G401 (cell line): Measurements from ENCODE around the gene MED9. TPM values are rescaled to one million over a fixed set of nuclear protein-coding genes. Genes with fewer than 3 reads are reported as not detected.
A peak's percentile ranks its signal among the peaks of the same experiment; 100 is the strongest.
"Not testable (repeated sequence)": the region's sequence is repeated elsewhere in the genome, so short reads cannot be mapped to it uniquely, and the experiment has no call there.

Source experiments
- DNase-seq: peaks from one replicate; pipeline ENCODE4 v3.0.0-alpha.2; 2015; ENCODE audit warnings: low spot score
- in situ Hi-C: cut with HindIII; loops from 2 replicates; pipeline ENCODE4 v1.10.0; 2016; ENCODE audit warnings: low sequenced_read_pairs, mixed read lengths
- total RNA-seq: library from RNA; depleted of rRNA; stranded (reverse); fragments of >200 nt; shearing (Covaris generic); gene quantifications from 2 replicates; pipeline ENCODE4 v1.2.3, GENCODE V29; 2014

Gene MED9
- total RNA-seq, 1 experiment from 2014 or later: 21.1 TPM

DNA sequence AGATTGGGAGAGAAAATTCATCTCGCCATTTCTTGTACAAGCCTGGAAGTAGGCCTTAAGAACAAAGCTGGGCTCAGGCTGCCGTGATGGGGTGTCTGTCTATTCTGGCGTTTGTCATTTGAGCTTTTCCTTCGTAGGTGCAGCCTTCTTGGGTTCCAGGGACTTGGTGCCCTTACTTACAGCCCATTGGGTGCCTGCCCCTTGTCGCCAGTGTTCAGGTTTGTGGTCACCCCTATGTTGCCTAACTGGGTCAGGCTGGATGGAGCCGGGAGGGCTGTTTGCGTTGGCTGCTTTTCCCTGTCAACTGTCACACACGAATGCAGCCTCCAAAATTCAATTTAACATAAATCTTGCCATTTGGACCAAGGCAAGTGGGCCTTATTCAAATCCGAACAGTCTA is 23.7 kb upstream of the MED9 start:
- in situ Hi-C loops: no loop called here
- no peak for DNase-seq

DNA sequence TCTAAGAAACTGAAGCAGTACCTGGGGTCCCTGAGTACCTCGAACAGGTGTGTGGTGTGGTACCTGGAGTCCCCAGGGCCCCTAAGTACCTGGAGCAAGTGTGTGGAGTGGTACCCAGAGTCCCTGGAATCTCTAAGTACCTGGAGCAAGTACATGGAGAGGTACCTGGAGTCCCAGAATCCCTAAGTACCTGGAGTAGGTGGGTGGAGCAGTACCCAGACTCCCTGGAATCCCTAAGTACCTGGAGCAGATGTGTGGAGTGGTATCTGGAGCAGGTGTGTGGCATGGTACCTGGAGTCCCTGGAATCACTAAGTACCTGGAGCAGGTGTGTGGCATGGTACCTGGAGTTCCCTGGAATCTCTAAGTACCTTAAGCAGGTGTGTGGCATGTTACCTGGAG is 22.5 kb upstream of the MED9 start:
- in situ Hi-C loops: no loop called here
- no peak for DNase-seq

DNA sequence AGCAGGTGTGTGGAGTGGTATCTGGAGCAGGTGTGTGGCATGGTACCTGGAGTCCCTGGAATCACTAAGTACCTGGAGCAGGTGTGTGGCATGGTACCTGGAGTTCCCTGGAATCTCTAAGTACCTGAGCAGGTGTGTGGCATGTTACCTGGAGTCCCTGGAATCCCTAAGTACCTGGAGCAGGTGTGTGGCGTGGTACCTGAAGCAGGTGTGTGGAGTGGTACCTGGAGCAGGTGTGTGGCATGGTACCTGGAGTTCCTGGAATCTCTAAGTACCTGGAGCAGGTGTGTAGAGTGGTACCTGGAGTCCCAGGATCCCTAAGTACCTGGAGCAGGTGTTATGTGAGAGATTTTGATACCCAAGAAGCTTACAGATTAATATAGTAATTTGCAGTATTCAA is 22.1 kb upstream of the MED9 start:
- in situ Hi-C loops, DNase-seq: not testable (repeated sequence)

DNA sequence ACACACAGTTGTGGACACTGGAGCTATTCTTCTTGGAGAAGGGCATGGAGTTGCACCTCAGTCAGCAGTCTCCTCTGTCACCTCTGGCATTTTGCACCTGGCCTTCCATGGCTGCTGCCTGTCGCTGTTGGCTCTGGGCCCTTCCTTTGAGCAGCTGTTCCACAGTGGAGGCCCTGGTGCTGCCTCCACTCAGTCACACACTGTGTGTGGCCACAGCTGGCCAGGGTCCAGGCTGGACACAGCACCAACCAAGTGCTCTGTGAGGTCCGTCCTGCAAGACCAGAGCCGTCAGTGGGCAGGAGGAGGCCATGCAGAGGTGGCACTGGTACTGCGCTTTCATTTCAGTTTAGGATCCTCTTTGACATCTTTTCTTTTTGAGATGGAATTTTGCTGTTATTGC is 21.6 kb upstream of the MED9 start:
- in situ Hi-C loops: no loop called here
- no peak for DNase-seq

- no peak for DNase-seq
- in situ Hi-C loops: no loop called here
These were observed 20.5 kb upstream of the MED9 start for GRCh38 chr17:17456251-17456650.

DNA sequence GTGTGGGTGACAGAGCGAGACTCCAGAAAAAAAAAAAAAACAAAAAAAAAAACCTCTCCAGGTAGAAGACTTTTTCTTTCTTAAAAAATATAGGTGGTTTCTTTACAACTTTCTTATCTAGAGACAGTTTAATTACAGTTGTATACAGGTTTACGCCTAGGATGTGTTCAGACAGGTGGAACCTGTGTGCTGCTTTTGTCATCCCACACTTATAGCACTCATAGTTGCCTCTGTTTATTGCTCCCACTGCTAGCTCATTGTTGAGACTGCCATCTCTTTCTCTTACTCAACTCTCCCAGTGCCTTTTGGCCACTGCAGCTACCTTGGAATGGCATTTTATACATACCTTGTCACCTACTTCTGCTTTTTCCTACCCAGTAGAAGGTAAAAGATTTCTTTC is 19.1 kb upstream of the MED9 start:
- DNase-seq: no peak
- in situ Hi-C loops: no loop called here

GRCh38 chr17:17460038-17460437 is 16.8 kb upstream of the MED9 start:
- in situ Hi-C loops: no loop called here

DNA sequence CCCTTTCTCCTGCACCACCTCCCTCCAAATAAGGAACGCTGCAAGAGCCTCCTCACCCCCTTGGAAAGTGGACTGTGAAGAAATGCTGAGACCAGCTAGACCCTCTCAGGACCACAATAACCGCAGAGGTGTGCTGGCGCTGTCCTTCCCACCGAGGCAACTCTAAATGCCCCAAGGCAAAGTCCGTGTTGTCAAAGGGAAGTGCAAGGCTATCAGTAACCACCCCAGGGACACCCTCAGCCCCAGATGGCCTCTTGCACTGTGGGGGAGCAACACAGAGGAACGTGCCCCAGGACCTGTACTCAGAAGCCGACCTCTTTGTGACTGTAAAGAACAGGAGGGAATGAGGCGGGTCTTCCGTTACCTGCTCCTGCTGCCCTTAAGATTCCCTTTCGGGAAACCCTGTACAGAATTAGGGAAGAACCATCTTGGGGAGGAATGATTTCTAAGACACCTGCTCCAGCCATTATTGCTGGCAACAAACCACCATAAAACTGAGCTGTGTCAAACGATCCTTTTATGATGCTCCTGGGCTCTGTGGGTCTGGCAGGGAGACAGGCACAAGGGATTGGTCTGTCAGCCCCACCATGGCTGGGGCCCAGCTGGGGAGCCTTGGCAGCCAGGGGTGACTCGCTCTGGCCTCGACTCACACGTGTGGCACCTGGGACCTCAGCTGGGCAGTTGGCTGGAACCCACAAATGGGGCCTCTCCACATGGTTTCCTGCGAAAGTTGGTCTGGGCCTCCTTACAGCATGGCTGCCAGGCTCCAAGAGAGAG is 14.6 kb upstream of the MED9 start:
- in situ Hi-C loops: no loop called here

More at GRCh38 chr17:17460038-17460437, 16.8 kb upstream of the MED9 start:
- DNase-seq: no peak

DNA sequence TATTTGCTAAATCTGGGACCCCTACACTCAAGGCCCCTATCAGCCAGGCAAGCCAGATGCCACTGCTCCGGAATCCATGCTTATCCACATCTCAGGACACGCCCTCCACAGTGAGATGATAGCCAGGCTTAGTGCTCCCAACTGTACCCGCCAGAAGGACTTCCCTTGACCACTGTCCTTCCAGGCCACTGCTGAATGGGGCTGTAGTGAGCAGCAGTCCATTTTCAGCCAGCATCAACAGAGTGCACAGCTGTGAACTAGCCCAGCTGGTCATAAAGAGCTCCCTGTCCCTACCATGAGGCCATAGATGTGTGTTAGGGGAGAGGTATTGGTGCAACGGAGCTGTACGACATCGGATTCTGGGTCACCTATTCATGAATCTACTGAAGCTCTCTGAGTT is 13.0 kb upstream of the MED9 start:
- in situ Hi-C loops: no loop called here
- no peak for DNase-seq

More for the DNA sequence above, 14.6 kb upstream of the MED9 start:
- no peak for DNase-seq

DNA sequence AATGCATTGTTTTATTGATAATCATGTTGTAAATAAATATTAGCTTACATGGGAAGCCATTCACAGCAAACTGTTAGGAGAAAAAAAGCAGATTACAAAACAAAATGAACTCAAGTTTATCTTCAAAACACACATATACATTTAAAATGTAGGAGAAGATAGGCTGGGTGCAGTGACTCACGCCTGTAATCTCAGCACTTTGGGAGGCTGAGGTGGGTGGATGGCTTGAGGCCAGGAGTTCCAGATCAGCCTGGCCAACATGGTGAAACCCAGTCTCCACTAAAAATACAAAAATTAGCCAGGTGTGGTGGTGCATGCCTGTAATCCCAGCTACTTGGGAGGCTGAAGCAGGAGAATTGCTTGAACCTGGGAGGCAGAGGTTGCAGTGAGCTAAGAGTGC is 10.9 kb upstream of the MED9 start:
- in situ Hi-C loops: not testable (repeated sequence)

GRCh38 chr17:17466511-17466910 is 10.3 kb upstream of the MED9 start:
- in situ Hi-C loops: no loop called here
- DNase-seq: peak; percentile 81

More for the DNA sequence above, 10.9 kb upstream of the MED9 start:
- not testable (repeated sequence) for DNase-seq

DNA sequence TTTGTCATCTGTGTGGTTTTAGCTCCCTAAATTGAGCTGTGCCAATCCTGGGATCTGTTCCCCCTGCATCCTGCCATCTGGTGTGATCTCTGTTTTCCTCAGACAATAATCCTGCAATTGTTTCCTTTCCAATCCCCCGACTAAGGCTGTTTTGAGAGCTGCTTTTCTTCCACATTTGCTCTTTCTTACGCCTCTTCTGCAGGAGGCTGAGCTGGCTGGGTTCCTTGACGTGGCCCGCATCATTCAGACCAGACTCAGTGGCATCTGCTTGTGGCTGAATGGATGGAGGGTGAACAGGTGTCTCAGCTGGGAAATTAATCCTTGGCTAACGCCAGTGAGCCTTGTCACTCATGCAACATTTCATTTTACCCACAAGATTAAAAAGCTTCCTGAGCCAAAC is 9.8 kb upstream of the MED9 start:
- DNase-seq: peak; percentile 85
- in situ Hi-C loops: no loop called here

- in situ Hi-C loops: no loop called here
- DNase-seq: peak; percentile 42
These were observed 9.1 kb upstream of the MED9 start for GRCh38 chr17:17467720-17468119.

DNA sequence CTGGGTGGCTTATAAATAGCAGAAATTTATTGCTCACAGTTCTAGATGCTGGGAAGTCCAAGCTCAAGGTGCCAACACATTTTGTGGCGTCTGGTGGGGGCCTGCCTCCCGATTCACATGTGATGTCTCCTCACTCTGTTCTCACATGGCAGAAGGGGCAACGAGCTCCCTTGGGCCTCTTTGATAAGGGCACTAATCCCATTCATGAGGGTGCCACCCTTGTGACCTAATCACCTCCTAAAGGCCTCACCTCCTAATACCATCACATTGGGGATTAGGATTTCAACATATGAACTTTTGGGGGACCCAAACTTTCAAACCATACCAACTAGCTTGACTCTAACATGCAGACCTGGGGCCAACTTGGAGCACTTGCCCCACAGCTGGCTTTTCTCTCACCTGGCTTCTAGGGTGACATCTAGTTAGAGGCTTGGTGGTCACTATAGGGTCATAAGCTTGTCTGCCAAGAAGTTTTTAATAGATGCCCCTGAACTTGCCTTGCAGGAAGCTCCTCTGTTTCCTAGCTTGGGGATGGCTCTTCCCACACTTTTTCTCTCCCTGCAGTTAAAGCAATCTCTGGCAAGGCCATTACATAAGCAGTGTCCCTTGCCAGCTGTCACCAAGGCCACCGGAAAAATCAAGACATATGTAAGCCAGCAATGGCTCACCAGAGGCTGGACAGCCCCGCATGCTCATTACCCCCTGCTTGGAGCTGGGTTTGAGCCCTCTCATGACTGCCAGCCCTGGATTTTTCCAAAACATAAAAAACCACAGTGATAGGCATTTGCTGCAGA is 8.4 kb upstream of the MED9 start:
- in situ Hi-C loops: no loop called here
- DNase-seq: peak; percentile 90

GRCh38 chr17:17469358-17469757 is 7.4 kb upstream of the MED9 start:
- no peak for DNase-seq
- in situ Hi-C loops: no loop called here

GRCh38 chr17:17469996-17470395 is 6.8 kb upstream of the MED9 start:
- in situ Hi-C loops: no loop called here
- DNase-seq: no peak

- DNase-seq: no peak
- in situ Hi-C loops: no loop called here
These were observed 4.4 kb upstream of the MED9 start for GRCh38 chr17:17472333-17472920.

GRCh38 chr17:17474341-17474740 is 2.5 kb upstream of the MED9 start:
- DNase-seq: no peak
- in situ Hi-C loops: no loop called here

DNA sequence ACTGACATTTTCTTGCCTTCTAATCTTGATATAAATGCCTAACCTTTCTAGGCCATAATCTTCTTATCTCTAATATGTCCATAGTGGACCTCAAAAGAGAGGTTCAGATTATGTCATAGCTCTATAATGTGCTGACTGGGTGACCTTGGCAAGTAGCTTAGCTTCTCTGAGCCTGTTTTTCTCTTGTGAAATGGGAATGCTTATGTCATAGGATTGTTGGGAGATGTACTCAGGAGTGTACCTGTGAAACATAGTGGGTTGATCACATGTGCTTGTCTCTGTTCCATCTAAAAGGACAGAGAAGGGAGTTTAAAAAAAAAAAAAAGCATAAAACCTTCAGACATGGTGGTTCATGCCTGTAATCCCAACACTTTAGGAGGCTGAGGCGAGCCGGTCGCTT is 2.4 kb downstream of the MED9 start:
- DNase-seq: no peak
- in situ Hi-C loops: no loop called here

DNA sequence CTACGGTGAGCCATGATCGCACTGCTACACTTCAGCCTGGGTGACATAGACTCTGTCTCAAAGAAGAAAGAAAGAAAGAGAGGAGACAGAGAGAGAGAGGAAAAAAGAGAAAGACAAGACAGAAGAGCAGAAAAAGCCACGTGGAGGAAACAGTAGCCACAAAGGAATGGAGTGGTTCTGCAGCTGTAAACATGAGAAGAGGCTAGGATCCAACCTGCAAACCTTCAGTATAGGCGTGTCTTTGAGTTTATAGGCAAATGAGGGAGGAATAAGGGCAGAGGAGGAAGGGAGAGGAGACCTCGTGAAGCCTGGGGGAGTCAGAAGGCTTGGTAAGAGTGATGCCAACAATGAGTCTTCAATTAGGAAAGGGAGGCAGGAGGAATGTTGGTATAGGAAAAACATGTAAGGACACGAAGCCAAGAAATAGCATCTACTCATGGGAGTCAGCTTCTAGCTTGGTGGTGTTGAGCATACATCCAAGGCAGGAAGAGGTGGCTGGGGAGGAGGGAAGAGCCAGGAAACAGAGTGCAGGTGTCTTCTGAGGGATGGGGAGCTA is 3.9 kb downstream of the MED9 start:
- in situ Hi-C loops: no loop called here
- no peak for DNase-seq
